H9 (cell line): ENCODE measurements around the gene PIGB. TPM values are rescaled to one million over a fixed set of nuclear protein-coding genes. Genes with fewer than 3 reads are reported as not detected.
"Not testable (repeated sequence)": the region's sequence is repeated elsewhere in the genome, so short reads cannot be mapped to it uniquely, and the experiment has no call there.

Experiments used
- DNase-seq: peaks from one replicate; pipeline ENCODE4 v3.0.0-alpha.2; 2017
- H2AFZ ChIP-seq: one replicate; pipeline ENCODE4 v1.6.1; 2013; ENCODE audit warnings: mild to moderate bottlenecking, low read length, control low read depth, moderate library complexity
- H2AK5ac ChIP-seq: 2 replicates; pipeline ENCODE4 v1.6.1; 2013; ENCODE audit warnings: low read length, control low read depth, mixed read lengths; ENCODE audit not compliant: insufficient read length
- H2BK120ac ChIP-seq: one replicate; pipeline ENCODE4 v1.6.1; 2013; ENCODE audit warnings: low read depth, mild to moderate bottlenecking, low read length, control low read depth, inconsistent platforms; ENCODE audit not compliant: poor library complexity, severe bottlenecking
- H2BK12ac ChIP-seq: 2 replicates; pipeline ENCODE4 v1.6.1; 2013; ENCODE audit warnings: low read length, control low read depth, mixed read lengths, low read depth; ENCODE audit not compliant: insufficient read length
- H2BK15ac ChIP-seq: 2 replicates; pipeline ENCODE4 v1.6.1; 2013; ENCODE audit warnings: low read depth, low read length, control low read depth
- H2BK20ac ChIP-seq: one replicate; pipeline ENCODE4 v1.6.1; 2013; ENCODE audit warnings: low read depth, mild to moderate bottlenecking, low read length, control low read depth, inconsistent platforms; ENCODE audit not compliant: poor library complexity, severe bottlenecking
- H2BK5ac ChIP-seq: 2 replicates; pipeline ENCODE4 v1.6.1; 2013; ENCODE audit warnings: low read length, control low read depth, mixed read lengths; ENCODE audit not compliant: insufficient read length
- H3K14ac ChIP-seq: 2 replicates; pipeline ENCODE4 v1.6.1; 2013; ENCODE audit warnings: low read length, control low read depth; ENCODE audit not compliant: insufficient read depth
- H3K18ac ChIP-seq: 2 replicates; pipeline ENCODE4 v1.6.1; 2013; ENCODE audit warnings: low read depth, mild to moderate bottlenecking, mixed read lengths, low read length, control low read depth; ENCODE audit not compliant: insufficient read length
- H3K23ac ChIP-seq: 2 replicates; pipeline ENCODE4 v1.6.1; 2013; ENCODE audit warnings: low read length, control low read depth, mixed read lengths, low read depth; ENCODE audit not compliant: insufficient read length
- H3K23me2 ChIP-seq: 2 replicates; pipeline ENCODE4 v1.6.1; 2013; ENCODE audit warnings: low read depth, mild to moderate bottlenecking, mixed read lengths, low read length, control low read depth; ENCODE audit not compliant: insufficient read length, poor library complexity, severe bottlenecking
- H3K27ac ChIP-seq: 2 replicates; pipeline ENCODE4 v1.5.1; 2013; ENCODE audit warnings: low read length, control low read depth, mixed read lengths, low read depth; ENCODE audit not compliant: insufficient read length
- H3K27me3 ChIP-seq: 2 replicates; pipeline ENCODE4 v1.6.1; 2013; ENCODE audit warnings: low read length, control low read depth, inconsistent platforms; ENCODE audit not compliant: insufficient read depth
- H3K4ac ChIP-seq: 2 replicates; pipeline ENCODE4 v1.6.1; 2013; ENCODE audit warnings: low read depth, mild to moderate bottlenecking, control low read depth, inconsistent platforms, low read length, moderate library complexity
- H3K4me1 ChIP-seq: 2 replicates; pipeline ENCODE4 v1.6.1; 2013; ENCODE audit warnings: low read length, control low read depth, inconsistent platforms; ENCODE audit not compliant: insufficient read depth
- H3K4me2 ChIP-seq: 2 replicates; pipeline ENCODE4 v1.6.1; 2013; ENCODE audit warnings: low read length, control low read depth, mixed read lengths; ENCODE audit not compliant: insufficient read length, insufficient read depth
- H3K56ac ChIP-seq: 2 replicates; pipeline ENCODE4 v1.6.1; 2013; ENCODE audit warnings: low read depth, mild to moderate bottlenecking, mixed read lengths, low read length, control low read depth; ENCODE audit not compliant: insufficient read length
- H3K79me1 ChIP-seq: 2 replicates; pipeline ENCODE4 v1.6.1; 2013; ENCODE audit warnings: low read depth, mild to moderate bottlenecking, moderate library complexity, low read length, control low read depth, inconsistent platforms; ENCODE audit not compliant: insufficient read depth, poor library complexity, severe bottlenecking
- H3K79me2 ChIP-seq: 2 replicates; pipeline ENCODE4 v1.6.1; 2013; ENCODE audit warnings: low read length, control low read depth, inconsistent platforms; ENCODE audit not compliant: insufficient read depth
- H3K9ac ChIP-seq: 2 replicates; pipeline ENCODE4 v1.6.1; 2013; ENCODE audit warnings: low read length, control low read depth, mixed read lengths; ENCODE audit not compliant: insufficient read length; ENCODE audit errors: extremely low read depth
- H3K9me3 ChIP-seq: one replicate; pipeline ENCODE4 v1.6.1; 2013; ENCODE audit warnings: low read depth, low read length, inconsistent platforms; ENCODE audit not compliant: control insufficient read depth
- H3T11ph ChIP-seq: one replicate; pipeline ENCODE4 v1.6.1; 2013; ENCODE audit warnings: mild to moderate bottlenecking, low read length, control low read depth, inconsistent platforms
- H4K20me1 ChIP-seq: one replicate; pipeline ENCODE4 v1.6.1; 2013; ENCODE audit not compliant: control insufficient read depth, insufficient read length, insufficient read depth
- H4K5ac ChIP-seq: 2 replicates; pipeline ENCODE4 v1.6.1; 2013; ENCODE audit warnings: low read depth, mild to moderate bottlenecking, mixed read lengths, low read length, control low read depth; ENCODE audit not compliant: insufficient read length
- H4K8ac ChIP-seq: replicated peaks from 2 replicates; pipeline ENCODE4 v1.6.1; 2013; ENCODE audit warnings: low read length, control low read depth, mixed read lengths, low read depth; ENCODE audit not compliant: insufficient read length
- H4K91ac ChIP-seq: 2 replicates; pipeline ENCODE4 v1.6.1; 2013; ENCODE audit warnings: low read depth, mild to moderate bottlenecking, moderate library complexity, mixed read lengths, low read length, control low read depth; ENCODE audit not compliant: insufficient read length
- H3K27ac Mint-ChIP-seq, 3 experiments: 2 replicates in 2 of 3; 3 replicates in 1 of 3; pipeline ENCODE4 v1.8.0; 2020 to 2021; ENCODE audit warnings: mixed read lengths in 3 of 3, mild to moderate bottlenecking in 1 of 3, moderate library complexity in 1 of 3
- H3K27me3 Mint-ChIP-seq: 2 replicates; pipeline ENCODE4 v1.8.0; 2021; ENCODE audit warnings: low read depth, mild to moderate bottlenecking, moderate library complexity, mixed read lengths
- H3K36me3 Mint-ChIP-seq, 3 experiments: 2 replicates in 2 of 3; 3 replicates in 1 of 3; pipeline ENCODE4 v1.8.0; 2020 to 2021; ENCODE audit warnings: low read depth in 3 of 3, mixed read lengths in 3 of 3; ENCODE audit not compliant: insufficient read depth in 1 of 3
- H3K4me1 Mint-ChIP-seq, 2 experiments: 2 replicates each; pipeline ENCODE4 v1.8.0; 2020; ENCODE audit warnings: mixed read lengths in 2 of 2
- H3K4me3 Mint-ChIP-seq, 2 experiments: 2 replicates in 1 of 2; 3 replicates in 1 of 2; pipeline ENCODE4 v1.8.0; 2020 to 2021; ENCODE audit warnings: mild to moderate bottlenecking in 2 of 2, mixed read lengths in 2 of 2, moderate library complexity in 1 of 2
- H3K9me3 Mint-ChIP-seq, 2 experiments: 2 replicates in 1 of 2; 3 replicates in 1 of 2; pipeline ENCODE4 v1.8.0; 2020; ENCODE audit warnings: mild to moderate bottlenecking in 2 of 2, mixed read lengths in 2 of 2, moderate library complexity in 1 of 2
- WGBS: extraction: QIAGEN DNeasy Blood & Tissue Kit; methylation state at CpG from one replicate; pipeline ENCODE4 v1.1.7; 2013; ENCODE audit warnings: missing lambda C conversion rate, low lambda C conversion rate, mixed read lengths; ENCODE audit not compliant: insufficient read length; ENCODE audit errors: extremely low coverage; 5-methylcytosine and 5-hydroxymethylcytosine counted together
- total RNA-seq: library from RNA; stranded (reverse); gene quantifications from 2 replicates; pipeline ENCODE4 v1.2.1, GENCODE V29; 2021
- TF ChIP-seq, protein P1 (sequence below): fragments of 200-600 bp; sonication (generic); conservative IDR thresholded peaks from 3 replicates; pipeline ENCODE4 v1.8.0; 2021; ENCODE audit warnings: antibody characterized with exemption, mild to moderate bottlenecking

Gene PIGB
- total RNA-seq, 1 experiment from 2014 or later: 6.7 TPM

DNA sequence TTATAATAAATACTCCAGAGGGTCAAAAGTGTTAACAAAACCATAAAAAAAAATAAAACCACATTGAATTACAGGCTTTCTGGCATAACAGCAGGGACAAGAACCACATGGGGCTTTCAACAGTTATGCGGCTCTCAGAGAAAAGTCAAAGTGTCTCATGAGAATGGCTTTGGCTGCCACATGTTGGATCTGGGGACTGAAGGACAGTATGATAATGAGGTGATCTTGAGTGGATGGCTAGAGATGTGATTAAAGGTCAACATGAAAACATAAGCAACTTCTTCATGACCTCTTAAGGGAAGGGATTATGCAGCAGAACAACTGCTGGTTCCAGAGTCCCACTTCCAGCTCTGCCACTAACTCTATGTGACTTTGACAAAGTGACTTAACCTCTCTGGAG is 34.6 kb upstream of the PIGB start:
- no CpG with 5 or more reads among the region's 1 CpG for WGBS
- no peak overlapping the region for H2BK20ac ChIP-seq
- no peak overlapping the region for H2BK12ac ChIP-seq
- no peak overlapping the region for H4K5ac ChIP-seq
- no peaks in the 10 kb centered on the region for H3K9me3 Mint-ChIP-seq
- H3K4me3 Mint-ChIP-seq: no peak overlapping the region
- no peak overlapping the region for H3K18ac ChIP-seq
- no peak overlapping the region for H2AK5ac ChIP-seq
- H3K36me3 Mint-ChIP-seq: no peaks in the 10 kb centered on the region; a peak in 1 of 7 replicates
- H3K79me1 ChIP-seq: no peaks in the 10 kb centered on the region
- no peaks in the 10 kb centered on the region for H3K27me3 ChIP-seq
- no peaks in the 10 kb centered on the region for H4K20me1 ChIP-seq
- H4K91ac ChIP-seq: no peak overlapping the region
- TF ChIP-seq, protein P1, sequence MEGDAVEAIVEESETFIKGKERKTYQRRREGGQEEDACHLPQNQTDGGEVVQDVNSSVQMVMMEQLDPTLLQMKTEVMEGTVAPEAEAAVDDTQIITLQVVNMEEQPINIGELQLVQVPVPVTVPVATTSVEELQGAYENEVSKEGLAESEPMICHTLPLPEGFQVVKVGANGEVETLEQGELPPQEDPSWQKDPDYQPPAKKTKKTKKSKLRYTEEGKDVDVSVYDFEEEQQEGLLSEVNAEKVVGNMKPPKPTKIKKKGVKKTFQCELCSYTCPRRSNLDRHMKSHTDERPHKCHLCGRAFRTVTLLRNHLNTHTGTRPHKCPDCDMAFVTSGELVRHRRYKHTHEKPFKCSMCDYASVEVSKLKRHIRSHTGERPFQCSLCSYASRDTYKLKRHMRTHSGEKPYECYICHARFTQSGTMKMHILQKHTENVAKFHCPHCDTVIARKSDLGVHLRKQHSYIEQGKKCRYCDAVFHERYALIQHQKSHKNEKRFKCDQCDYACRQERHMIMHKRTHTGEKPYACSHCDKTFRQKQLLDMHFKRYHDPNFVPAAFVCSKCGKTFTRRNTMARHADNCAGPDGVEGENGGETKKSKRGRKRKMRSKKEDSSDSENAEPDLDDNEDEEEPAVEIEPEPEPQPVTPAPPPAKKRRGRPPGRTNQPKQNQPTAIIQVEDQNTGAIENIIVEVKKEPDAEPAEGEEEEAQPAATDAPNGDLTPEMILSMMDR: no peak
- H2AFZ ChIP-seq: no peak overlapping the region
- no peak overlapping the region for H2BK5ac ChIP-seq
- no peak overlapping the region for H2BK15ac ChIP-seq
- H3K23ac ChIP-seq: no peak overlapping the region
- H3K23me2 ChIP-seq: peaks cover 5% of the 10 kb centered on the region
- H3K56ac ChIP-seq: no peak overlapping the region
- peaks cover 5% of the 10 kb centered on the region for H3K27me3 Mint-ChIP-seq
- DNase-seq: no peak
- no peak overlapping the region for H3K9ac ChIP-seq
- no peak overlapping the region for H3T11ph ChIP-seq
- H3K14ac ChIP-seq: no peak overlapping the region
- H3K79me2 ChIP-seq: no peaks in the 10 kb centered on the region
- H3K4me1 ChIP-seq: no peaks in the 10 kb centered on the region
- no peak overlapping the region for H4K8ac ChIP-seq
- H3K27ac Mint-ChIP-seq: no peak overlapping the region
- no peak overlapping the region for H2BK120ac ChIP-seq
- H3K4ac ChIP-seq: no peak overlapping the region
- H3K27ac ChIP-seq: no peak overlapping the region
- H3K4me1 Mint-ChIP-seq: peaks cover 12 to 14% of the 10 kb centered on the region in 2 experiments; a peak in 2 of 4 replicates
- no peaks in the 10 kb centered on the region for H3K9me3 ChIP-seq
- no peak overlapping the region for H3K4me2 ChIP-seq

DNA sequence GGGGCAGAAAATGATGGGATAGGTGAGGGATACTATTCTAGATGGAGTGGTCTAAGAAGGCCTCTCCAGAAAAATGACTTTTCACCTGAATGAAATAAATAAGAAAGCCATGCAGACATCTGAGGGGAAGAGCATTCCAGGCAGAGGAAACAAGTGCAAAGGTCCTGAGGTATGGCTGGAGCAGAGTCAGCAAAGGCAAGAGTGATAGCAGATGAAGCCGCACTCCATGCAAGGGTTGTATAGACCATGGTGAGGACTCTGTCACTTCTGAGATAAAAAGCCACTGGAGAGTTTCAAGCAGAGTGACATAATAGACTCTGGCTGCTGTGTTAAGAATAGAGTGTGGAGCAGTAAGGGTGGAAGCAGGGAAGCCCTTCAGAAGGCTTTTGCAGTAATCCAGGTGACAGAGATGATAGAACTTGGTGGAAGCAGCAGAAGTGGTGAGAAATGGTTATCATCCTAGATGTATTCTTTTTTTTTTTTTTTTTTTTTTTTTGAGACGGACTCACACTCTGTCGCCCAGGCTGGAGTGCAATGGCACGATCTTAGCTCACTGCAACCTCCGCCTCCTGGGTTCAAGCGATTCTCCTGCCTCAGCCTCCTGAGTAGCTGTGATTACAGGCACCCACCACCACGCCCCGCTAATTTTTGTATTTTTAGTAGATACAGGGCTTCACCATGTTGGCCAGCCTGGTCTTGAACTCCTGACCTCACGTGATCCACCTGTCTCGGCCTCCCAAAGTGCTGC is 32.4 kb upstream of the PIGB start:
- not testable (repeated sequence) for H3K79me1 ChIP-seq, H3K14ac ChIP-seq, H3K27me3 ChIP-seq, H3K27me3 Mint-ChIP-seq, H2AFZ ChIP-seq, H3K9me3 Mint-ChIP-seq, H3K23ac ChIP-seq, H2BK12ac ChIP-seq, DNase-seq, H2BK120ac ChIP-seq, H3K56ac ChIP-seq, H2BK15ac ChIP-seq, H3T11ph ChIP-seq, H3K36me3 Mint-ChIP-seq, H3K9me3 ChIP-seq, H3K4me2 ChIP-seq, H4K20me1 ChIP-seq, H4K5ac ChIP-seq, H3K18ac ChIP-seq, H4K8ac ChIP-seq, H3K27ac ChIP-seq, H3K4ac ChIP-seq, H2AK5ac ChIP-seq, H3K4me1 ChIP-seq, H4K91ac ChIP-seq, H3K27ac Mint-ChIP-seq, H3K9ac ChIP-seq, H3K79me2 ChIP-seq, H2BK20ac ChIP-seq, H3K4me3 Mint-ChIP-seq, H2BK5ac ChIP-seq
- WGBS: no CpG with 5 or more reads among the region's 10 CpGs
- peaks cover 12% of the 10 kb centered on the region for H3K23me2 ChIP-seq
- H3K4me1 Mint-ChIP-seq: peaks cover 10 to 16% of the 10 kb centered on the region in 2 experiments; a peak in 3 of 4 replicates
